ENCODE measurements around the gene ANXA11.

The ANXA11 gene

DNA sequence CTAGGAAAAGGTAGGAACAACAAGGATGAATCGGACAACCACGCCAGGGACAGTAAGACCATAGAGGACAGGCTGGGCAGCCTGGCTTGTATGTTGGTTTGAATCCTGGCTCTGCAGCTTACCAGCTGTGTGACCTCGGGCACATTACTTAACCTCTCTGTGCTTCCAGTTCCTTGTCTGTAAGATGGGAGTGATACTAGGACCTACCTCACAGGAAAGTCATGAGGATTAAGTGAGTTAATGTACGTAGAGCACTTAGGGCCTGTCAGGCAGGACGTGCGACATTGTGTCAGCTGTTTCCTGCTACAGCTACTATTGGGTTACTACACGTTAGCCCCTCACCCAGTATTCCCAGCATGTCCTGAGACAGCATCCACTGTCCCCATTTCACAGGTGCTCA, 40.7 kb downstream of the ANXA11 start:
- TF ChIP-seq POLR2AphosphoS5 (IDR thresholded peaks at IDR 0.05; ENCODE audit: low read depth, low read length) (no peak), FOXP2 (optimal IDR thresholded peaks at IDR 0.05; ENCODE audit: borderline replicate concordance, extremely low read depth, extremely low read length, insufficient read depth) (no peak), SIN3A (IDR thresholded peaks at IDR 0.05; ENCODE audit: borderline replicate concordance, insufficient read depth, low read length) (no peak), REST (IDR thresholded peaks at IDR 0.05; ENCODE audit: insufficient read depth in 1 of 2, low read depth in 2 of 2, low read length in 2 of 2) (no peak), TAF1 (IDR thresholded peaks at IDR 0.05; ENCODE audit: borderline replicate concordance, insufficient read depth, low read length) (no peak)

DNA sequence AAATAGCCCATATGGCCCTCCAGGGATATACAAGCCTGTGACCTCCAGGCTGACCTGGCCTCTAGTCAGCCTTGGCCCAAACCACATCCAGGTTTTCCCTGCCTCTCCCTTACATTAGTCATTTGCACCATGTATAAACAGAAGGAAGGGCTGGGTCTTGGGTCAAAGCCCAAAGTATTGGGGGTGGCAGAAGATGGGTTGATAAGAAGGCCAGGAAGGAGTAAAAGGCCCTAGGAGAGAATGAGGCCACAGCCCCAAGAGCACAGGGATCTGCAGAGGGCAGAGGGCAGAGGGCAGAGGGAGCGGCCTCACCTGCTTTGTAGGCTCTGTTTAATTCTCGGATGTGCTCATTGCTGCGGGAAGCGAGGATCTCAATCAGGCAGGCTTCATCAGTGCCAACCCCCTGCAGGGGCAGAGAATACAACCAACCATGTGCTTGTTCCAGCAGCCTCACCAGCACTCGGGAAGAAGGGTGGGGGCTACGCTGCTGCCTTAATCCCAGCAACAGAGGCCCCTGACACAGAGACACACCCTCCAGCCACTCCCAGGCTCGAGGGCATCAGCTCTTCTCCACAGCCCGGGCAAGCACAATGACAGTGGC, 41.5 kb downstream of the ANXA11 start:
- TF ChIP-seq TAF1 (IDR thresholded peaks at IDR 0.05; ENCODE audit: borderline replicate concordance, insufficient read depth, low read length) (no peak), SIN3A (IDR thresholded peaks at IDR 0.05; ENCODE audit: borderline replicate concordance, insufficient read depth, low read length) (no peak), REST (IDR thresholded peaks at IDR 0.05; ENCODE audit: insufficient read depth in 1 of 2, low read depth in 2 of 2, low read length in 2 of 2) (no peak), POLR2AphosphoS5 (IDR thresholded peaks at IDR 0.05; ENCODE audit: low read depth, low read length) (no peak), FOXP2 (optimal IDR thresholded peaks at IDR 0.05; ENCODE audit: borderline replicate concordance, extremely low read depth, extremely low read length, insufficient read depth) (no peak)

- TF ChIP-seq TAF1 (IDR thresholded peaks at IDR 0.05; ENCODE audit: borderline replicate concordance, insufficient read depth, low read length) = no peak
- TF ChIP-seq FOXP2 (optimal IDR thresholded peaks at IDR 0.05; ENCODE audit: borderline replicate concordance, extremely low read depth, extremely low read length, insufficient read depth) = no peak
- no peak for TF ChIP-seq POLR2AphosphoS5 (IDR thresholded peaks at IDR 0.05; ENCODE audit: low read depth, low read length)
- no peak for TF ChIP-seq SIN3A (IDR thresholded peaks at IDR 0.05; ENCODE audit: borderline replicate concordance, insufficient read depth, low read length)
- no peak for TF ChIP-seq REST (IDR thresholded peaks at IDR 0.05; ENCODE audit: insufficient read depth in 1 of 2, low read depth in 2 of 2, low read length in 2 of 2)
Observed at GRCh38 chr10:80161321-80162083, 43.8 kb downstream of the ANXA11 start.

GRCh38 chr10:80160361-80161320, 44.7 kb downstream of the ANXA11 start:
- TF ChIP-seq TAF1 (IDR thresholded peaks at IDR 0.05; ENCODE audit: borderline replicate concordance, insufficient read depth, low read length) (no peak), POLR2AphosphoS5 (IDR thresholded peaks at IDR 0.05; ENCODE audit: low read depth, low read length) (no peak), SIN3A (IDR thresholded peaks at IDR 0.05; ENCODE audit: borderline replicate concordance, insufficient read depth, low read length) (no peak)

GRCh38 chr10:80159166-80159873, 46.0 kb downstream of the ANXA11 start:
- no peak for TF ChIP-seq FOXP2 (optimal IDR thresholded peaks at IDR 0.05; ENCODE audit: borderline replicate concordance, extremely low read depth, extremely low read length, insufficient read depth)
- TF ChIP-seq TAF1 (IDR thresholded peaks at IDR 0.05; ENCODE audit: borderline replicate concordance, insufficient read depth, low read length) = no peak
- TF ChIP-seq SIN3A (IDR thresholded peaks at IDR 0.05; ENCODE audit: borderline replicate concordance, insufficient read depth, low read length) = no peak
- no peak for TF ChIP-seq REST (IDR thresholded peaks at IDR 0.05; ENCODE audit: insufficient read depth in 1 of 2, low read depth in 2 of 2, low read length in 2 of 2)
- no peak for TF ChIP-seq POLR2AphosphoS5 (IDR thresholded peaks at IDR 0.05; ENCODE audit: low read depth, low read length)

Data from PFSK-1 (cell line).